Liver (tissue), 9 donors: ENCODE results near the gene GDF9. TPM values are rescaled to one million over a fixed set of nuclear protein-coding genes. Genes with fewer than 3 reads are reported as not detected.
"Not testable (repeated sequence)": the region's sequence is repeated elsewhere in the genome, so short reads cannot be mapped to it uniquely, and the experiment has no call there.

ENCODE experiments used
- DNase-seq: peaks from one replicate; pipeline ENCODE4 v3.0.0-alpha.2; 2017; ENCODE audit warnings: low spot score
- H3K27ac ChIP-seq, 2 donors: one replicate each; pipeline ENCODE4 v1.7.0; 2013; ENCODE audit warnings: inconsistent platforms in 2 of 2, low read length in 2 of 2, control low read depth in 1 of 2, low read depth in 1 of 2, mild to moderate bottlenecking in 1 of 2
- H3K27me3 ChIP-seq, 4 donors: one replicate each; pipeline versions ENCODE4 v1.6.1 to v1.7.0; 2013; ENCODE audit warnings: low read length in 3 of 4, inconsistent platforms in 1 of 4, mild to moderate bottlenecking in 1 of 4, moderate library complexity in 1 of 4; ENCODE audit not compliant: control insufficient read depth in 4 of 4, insufficient read depth in 4 of 4
- H3K36me3 ChIP-seq, 4 donors: one replicate each; pipeline versions ENCODE4 v1.6.1 to v1.7.0; 2013; ENCODE audit warnings: low read length in 3 of 4, mild to moderate bottlenecking in 3 of 4, low read depth in 1 of 4, moderate library complexity in 1 of 4; ENCODE audit not compliant: control insufficient read depth in 4 of 4, insufficient read depth in 3 of 4
- H3K4me1 ChIP-seq, 4 donors: one replicate each; pipeline versions ENCODE4 v1.6.1 to v1.7.0; 2013; ENCODE audit warnings: low read length in 3 of 4, mild to moderate bottlenecking in 3 of 4, moderate library complexity in 1 of 4; ENCODE audit not compliant: control insufficient read depth in 4 of 4, insufficient read depth in 4 of 4
- H3K4me3 ChIP-seq, 3 donors: one replicate each; pipeline versions ENCODE4 v1.6.1 to v1.7.0; 2013; ENCODE audit warnings: low read length in 3 of 3, control low read depth in 1 of 3, low read depth in 1 of 3, mild to moderate bottlenecking in 1 of 3
- H3K9ac ChIP-seq, 2 donors: one replicate each; pipeline ENCODE4 v1.7.0; 2013; ENCODE audit warnings: low read length in 2 of 2, mild to moderate bottlenecking in 2 of 2, moderate library complexity in 2 of 2, control low read depth in 1 of 2, low read depth in 1 of 2
- H3K9me3 ChIP-seq, 4 donors: one replicate each; pipeline versions ENCODE4 v1.6.1 to v1.7.0; 2013; ENCODE audit warnings: low read length in 3 of 4; ENCODE audit not compliant: control insufficient read depth in 4 of 4
- EGR1 ChIP-seq, 2 donors: IDR thresholded peaks; 2 replicates each; pipeline ENCODE4 v1.6.1; 2016 to 2018; ENCODE audit warnings: antibody characterized with exemption in 2 of 2, low read depth in 2 of 2
- FOXA2 ChIP-seq: IDR thresholded peaks from 2 replicates; pipeline ENCODE4 v1.6.1; 2016; ENCODE audit warnings: antibody characterized with exemption
- GABPA ChIP-seq, 2 donors: IDR thresholded peaks in 1 of 2; conservative IDR thresholded peaks in 1 of 2; 2 replicates each; pipeline ENCODE4 v1.6.1; 2016; ENCODE audit warnings: antibody characterized with exemption in 2 of 2, mild to moderate bottlenecking in 1 of 2, moderate library complexity in 1 of 2
- HNF4A ChIP-seq, 2 donors: conservative IDR thresholded peaks; 2 replicates each; pipeline ENCODE4 v1.6.1; 2016; ENCODE audit warnings: antibody characterized with exemption in 2 of 2, mild to moderate bottlenecking in 2 of 2
- HNF4G ChIP-seq: IDR thresholded peaks from 2 replicates; pipeline ENCODE4 v1.6.1; 2016; ENCODE audit warnings: antibody characterized with exemption
- JUND ChIP-seq, 2 donors: IDR thresholded peaks; 2 replicates each; pipeline ENCODE4 v1.6.1; 2016; ENCODE audit warnings: antibody characterized with exemption in 2 of 2
- MAX ChIP-seq: IDR thresholded peaks from 2 replicates; pipeline ENCODE4 v1.6.1; 2016; ENCODE audit warnings: antibody characterized with exemption
- NR2F2 ChIP-seq: IDR thresholded peaks from 2 replicates; pipeline ENCODE4 v1.6.1; 2016; ENCODE audit warnings: antibody characterized with exemption
- RAD21 ChIP-seq, 2 donors: IDR thresholded peaks; 2 replicates each; pipeline ENCODE4 v1.6.1; 2016; ENCODE audit warnings: antibody characterized with exemption in 2 of 2, mild to moderate bottlenecking in 2 of 2
- REST ChIP-seq: IDR thresholded peaks from 2 replicates; pipeline ENCODE4 v1.6.1; 2016; ENCODE audit warnings: antibody characterized with exemption, mild to moderate bottlenecking
- RXRA ChIP-seq, 2 donors: IDR thresholded peaks; 2 replicates each; pipeline ENCODE4 v1.6.1; 2017 to 2018; ENCODE audit warnings: antibody characterized with exemption in 2 of 2, mild to moderate bottlenecking in 1 of 2
- SP1 ChIP-seq: IDR thresholded peaks from 2 replicates; pipeline ENCODE4 v1.6.1; 2018; ENCODE audit warnings: antibody characterized with exemption, mild to moderate bottlenecking
- YY1 ChIP-seq: IDR thresholded peaks from 2 replicates; pipeline ENCODE4 v1.6.1; 2016; ENCODE audit warnings: antibody characterized with exemption, mild to moderate bottlenecking
- ZBTB33 ChIP-seq: IDR thresholded peaks from 2 replicates; pipeline ENCODE4 v1.6.1; 2016; ENCODE audit warnings: antibody characterized with exemption
- WGBS: extraction: QIAGEN DNeasy Blood & Tissue Kit; methylation state at CpG from one replicate; pipeline ENCODE4 v1.1.7; 2013; 5-methylcytosine and 5-hydroxymethylcytosine counted together
- polyA plus RNA-seq, 2 donors: library from polyadenylated mRNA; stranded (reverse) in 1 of 2; unstranded in 1 of 2; fragments of 200-250 nt in 1 of 2; fragments of >200 nt in 1 of 2; fragmentation: Nextera tagmentation in 1 of 2; extraction: Ambion mirVana in 1 of 2; gene quantifications; one replicate each; pipeline versions ENCODE4 v1.2.1 to v1.2.3, GENCODE V29; 2013 to 2015
- total RNA-seq, 2 donors: library from RNA; depleted of rRNA; stranded (reverse); fragments of >200 nt; gene quantifications; one replicate each; pipeline ENCODE4 v1.2.3, GENCODE V29; 2014
- donor health status: healthy.
- donor health status: healthy.
- donor health status: healthy.
- donor health status: healthy.
- donor health status: healthy.

The GDF9 gene
- total and polyA plus RNA-seq, 4 donors: 0.08 to 0.10 (median 0.08) TPM; not detected in 1

- peaks cover 0 to 10% (median 0%) of the 10 kb centered on the region in 4 donors for H3K4me1 ChIP-seq
- WGBS: 94% methylated on average over 3 of the region's 3 CpGs
These were observed 10.3 kb downstream of the GDF9 start for GRCh38 chr5:132856011-132856410.

GRCh38 chr5:132854992-132855391 is 11.3 kb downstream of the GDF9 start:
- H3K27me3 ChIP-seq, DNase-seq, H3K9me3 ChIP-seq, H3K4me3 ChIP-seq, H3K36me3 ChIP-seq: not testable (repeated sequence)
- Histone ChIP-seq H3K4me1 (peaks cover 0 to 16% (median 3%) of the 10 kb centered on the region in 4 donors), H3K9ac (peak overlapping the region in 1 of 2 donors; percentile 47), H3K27ac (peak overlapping the region; percentile 64 to 84)
- 96% methylated on average over 5 of the region's 5 CpGs for WGBS
- TF ChIP-seq HNF4A (conservative IDR thresholded peaks at IDR 0.05) (peak; percentile 59 to 76), SP1 (peak; percentile 14), RXRA (IDR thresholded peaks at IDR 0.05) (peak; percentile 50 to 67)

More at GRCh38 chr5:132856011-132856410, 10.3 kb downstream of the GDF9 start:
- H3K4me3 ChIP-seq: no peak overlapping the region
- no peaks in the 10 kb centered on the region for H3K27me3 ChIP-seq
- TF ChIP-seq RXRA (IDR thresholded peaks at IDR 0.05) (no peak), NR2F2 (no peak), REST (no peak), MAX (no peak), GABPA (IDR thresholded peaks at IDR 0.05 in 1 of 2, conservative IDR thresholded peaks at IDR 0.05 in 1 of 2) (no peak), EGR1 (IDR thresholded peaks at IDR 0.05; ENCODE audit: low read depth in 2 of 2) (no peak), ZBTB33 (no peak), HNF4G (no peak), YY1 (no peak), FOXA2 (no peak), RAD21 (IDR thresholded peaks at IDR 0.05) (no peak)
- no peaks in the 10 kb centered on the region for H3K9me3 ChIP-seq
- no peak overlapping the region for H3K27ac ChIP-seq
- H3K36me3 ChIP-seq: no peaks in the 10 kb centered on the region
- no peak for DNase-seq
- H3K9ac ChIP-seq: no peak overlapping the region

GRCh38 chr5:132854301-132854700 is 12.0 kb downstream of the GDF9 start:
- 26% methylated on average over 3 of the region's 3 CpGs for WGBS
- Histone ChIP-seq H3K27ac (peak overlapping the region; percentile 64 to 84), H3K27me3 (no peaks in the 10 kb centered on the region)

More at GRCh38 chr5:132854301-132854700, 12.0 kb downstream of the GDF9 start:
- Histone ChIP-seq H3K4me3 (no peak overlapping the region), H3K9ac (peak overlapping the region in 1 of 2 donors; percentile 81), H3K36me3 (no peaks in the 10 kb centered on the region), H3K4me1 (peaks cover 0 to 23% (median 5%) of the 10 kb centered on the region in 4 donors), H3K9me3 (no peaks in the 10 kb centered on the region)
- DNase-seq: no peak
- peak; percentile 53 to 62 for TF ChIP-seq HNF4A (conservative IDR thresholded peaks at IDR 0.05)
- TF ChIP-seq JUND (IDR thresholded peaks at IDR 0.05): no peak
- peak in 1 of 2 donors; percentile 14 for TF ChIP-seq RAD21 (IDR thresholded peaks at IDR 0.05)
- no peak for TF ChIP-seq NR2F2
- no peak for TF ChIP-seq RXRA (IDR thresholded peaks at IDR 0.05)
- no peak for TF ChIP-seq FOXA2
